ENCODE data around the gene M1AP. TPM values are rescaled to one million over a fixed set of nuclear protein-coding genes. Genes with fewer than 3 reads are reported as not detected.
"Not testable (repeated sequence)": the region's sequence is repeated elsewhere in the genome, so short reads cannot be mapped to it uniquely, and the experiment has no call there.

M1AP gene
- total and polyA plus RNA-seq, 5 donors from 2014 or later, result not detected

- Histone ChIP-seq H3K27me3 (ENCODE audit: control insufficient read depth, insufficient read depth, low read length) (peaks cover 2% of the 10 kb centered on the region), H3K36me3 (ENCODE audit: control insufficient read depth, insufficient read depth, low read length) (no peaks in the 10 kb centered on the region), H3K27ac (ENCODE audit: insufficient read depth, low read length, poor library complexity, severe bottlenecking) (no peak overlapping the region), H3K4me1 (ENCODE audit: control insufficient read depth, insufficient read depth, low read length, poor library complexity, severe bottlenecking) (no peaks in the 10 kb centered on the region), H3K9me3 (ENCODE audit: control insufficient read depth in 2 of 2, low read length in 2 of 2) (no peaks in the 10 kb centered on the region), H3K4me3 (ENCODE audit: low read depth, low read length) (no peak overlapping the region)
- ATAC-seq (ENCODE audit: low read depth in 2 of 2), result no peak
- no peak for DNase-seq
- Mint-ChIP-seq H3K9me3 (peaks cover 0 to 1% (median 0%) of the 10 kb centered on the region in 7 donors), H3K4me3 (peak overlapping the region in 1 of 4 donors; percentile 63), H3K27ac (peak overlapping the region in 1 of 3 donors; percentile 66), H3K27me3 (no peaks in the 10 kb centered on the region), H3K4me1 (peaks cover 0 to 9% (median 0%) of the 10 kb centered on the region in 4 donors), H3K36me3 (peaks cover 5% of the 10 kb centered on the region)
Observed at GRCh38 chr2:74562126-74562775, 85.9 kb downstream of the M1AP start.

GRCh38 chr2:74561022-74561421 is 87.1 kb downstream of the M1AP start:
- peak overlapping the region in 1 of 3 donors; percentile 6 for H3K27ac Mint-ChIP-seq
- not testable (repeated sequence) for H3K9me3 ChIP-seq (ENCODE audit: control insufficient read depth in 2 of 2, low read length in 2 of 2); H3K27me3 ChIP-seq (ENCODE audit: control insufficient read depth, insufficient read depth, low read length); DNase-seq; H3K4me1 ChIP-seq (ENCODE audit: control insufficient read depth, insufficient read depth, low read length, poor library complexity, severe bottlenecking); H3K27ac ChIP-seq (ENCODE audit: insufficient read depth, low read length, poor library complexity, severe bottlenecking); H3K36me3 ChIP-seq (ENCODE audit: control insufficient read depth, insufficient read depth, low read length); ATAC-seq (ENCODE audit: low read depth in 2 of 2); H3K9me3 Mint-ChIP-seq; H3K27me3 Mint-ChIP-seq; H3K36me3 Mint-ChIP-seq; H3K4me3 ChIP-seq (ENCODE audit: low read depth, low read length)
- peaks cover 0 to 15% (median 5%) of the 10 kb centered on the region in 4 donors for H3K4me1 Mint-ChIP-seq
- H3K4me3 Mint-ChIP-seq, result peak overlapping the region in 1 of 4 donors; percentile 51

GRCh38 chr2:74560591-74560990 is 87.5 kb downstream of the M1AP start:
- ATAC-seq (ENCODE audit: low read depth in 2 of 2) (no peak), DNase-seq (no peak)
- Mint-ChIP-seq H3K36me3 (peaks cover 5% of the 10 kb centered on the region), H3K27me3 (no peaks in the 10 kb centered on the region), H3K27ac (peak overlapping the region in 1 of 3 donors; percentile 69), H3K4me3 (no peak overlapping the region), H3K9me3 (no peaks in the 10 kb centered on the region), H3K4me1 (peaks cover 0 to 15% (median 7%) of the 10 kb centered on the region in 4 donors)
- Histone ChIP-seq H3K27me3 (ENCODE audit: control insufficient read depth, insufficient read depth, low read length) (peaks cover 2% of the 10 kb centered on the region), H3K27ac (ENCODE audit: insufficient read depth, low read length, poor library complexity, severe bottlenecking) (no peak overlapping the region), H3K4me3 (ENCODE audit: low read depth, low read length) (no peak overlapping the region), H3K4me1 (ENCODE audit: control insufficient read depth, insufficient read depth, low read length, poor library complexity, severe bottlenecking) (peaks cover 12% of the 10 kb centered on the region), H3K9me3 (ENCODE audit: control insufficient read depth in 2 of 2, low read length in 2 of 2) (no peaks in the 10 kb centered on the region), H3K36me3 (ENCODE audit: control insufficient read depth, insufficient read depth, low read length) (peaks cover 6% of the 10 kb centered on the region)

GRCh38 chr2:74559912-74560311 is 88.2 kb downstream of the M1AP start:
- Mint-ChIP-seq H3K27me3 (no peaks in the 10 kb centered on the region), H3K36me3 (peaks cover 5% of the 10 kb centered on the region), H3K27ac (no peak overlapping the region), H3K4me3 (no peak overlapping the region), H3K4me1 (peaks cover 0 to 20% (median 8%) of the 10 kb centered on the region in 4 donors), H3K9me3 (no peaks in the 10 kb centered on the region)
- peaks cover 2% of the 10 kb centered on the region for H3K27me3 ChIP-seq (ENCODE audit: control insufficient read depth, insufficient read depth, low read length)
- no peak for DNase-seq
- no peak for ATAC-seq (ENCODE audit: low read depth in 2 of 2)
- H3K36me3 ChIP-seq (ENCODE audit: control insufficient read depth, insufficient read depth, low read length), result peaks cover 6% of the 10 kb centered on the region
- no peaks in the 10 kb centered on the region for H3K9me3 ChIP-seq (ENCODE audit: control insufficient read depth in 2 of 2, low read length in 2 of 2)
- H3K4me3 ChIP-seq (ENCODE audit: low read depth, low read length), result no peak overlapping the region
- no peak overlapping the region for H3K27ac ChIP-seq (ENCODE audit: insufficient read depth, low read length, poor library complexity, severe bottlenecking)
- peaks cover 19% of the 10 kb centered on the region for H3K4me1 ChIP-seq (ENCODE audit: control insufficient read depth, insufficient read depth, low read length, poor library complexity, severe bottlenecking)

- H3K4me3 ChIP-seq (ENCODE audit: low read depth, low read length), result no peak overlapping the region
- no peak overlapping the region for H3K27ac Mint-ChIP-seq
- peaks cover 29% of the 10 kb centered on the region for H3K4me1 ChIP-seq (ENCODE audit: control insufficient read depth, insufficient read depth, low read length, poor library complexity, severe bottlenecking)
- H3K27me3 ChIP-seq (ENCODE audit: control insufficient read depth, insufficient read depth, low read length), result no peaks in the 10 kb centered on the region
- H3K9me3 ChIP-seq (ENCODE audit: control insufficient read depth in 2 of 2, low read length in 2 of 2), result no peaks in the 10 kb centered on the region
- ATAC-seq (ENCODE audit: low read depth in 2 of 2) (no peak), DNase-seq (no peak)
- peak overlapping the region in 2 of 4 donors; percentile 32 to 78 for H3K4me3 Mint-ChIP-seq
- no peaks in the 10 kb centered on the region for H3K9me3 Mint-ChIP-seq
- H3K36me3 Mint-ChIP-seq, result peaks cover 5% of the 10 kb centered on the region
- peaks cover 0 to 24% (median 8%) of the 10 kb centered on the region in 4 donors for H3K4me1 Mint-ChIP-seq
- H3K27ac ChIP-seq (ENCODE audit: insufficient read depth, low read length, poor library complexity, severe bottlenecking), result no peak overlapping the region
- peaks cover 6% of the 10 kb centered on the region for H3K36me3 ChIP-seq (ENCODE audit: control insufficient read depth, insufficient read depth, low read length)
- no peaks in the 10 kb centered on the region for H3K27me3 Mint-ChIP-seq
Observed at GRCh38 chr2:74558284-74559230, 89.6 kb downstream of the M1AP start.

GRCh38 chr2:74556831-74557370 is 91.2 kb downstream of the M1AP start:
- Histone ChIP-seq H3K27ac (ENCODE audit: insufficient read depth, low read length, poor library complexity, severe bottlenecking) (no peak overlapping the region), H3K4me1 (ENCODE audit: control insufficient read depth, insufficient read depth, low read length, poor library complexity, severe bottlenecking) (peaks cover 29% of the 10 kb centered on the region), H3K27me3 (ENCODE audit: control insufficient read depth, insufficient read depth, low read length) (peaks cover 1% of the 10 kb centered on the region), H3K4me3 (ENCODE audit: low read depth, low read length) (no peak overlapping the region), H3K9me3 (ENCODE audit: control insufficient read depth in 2 of 2, low read length in 2 of 2) (no peaks in the 10 kb centered on the region), H3K36me3 (ENCODE audit: control insufficient read depth, insufficient read depth, low read length) (peaks cover 6% of the 10 kb centered on the region)
- no peak overlapping the region for H3K27ac Mint-ChIP-seq
- no peak for DNase-seq
- peak overlapping the region; percentile 52 to 96 (median 79) for H3K4me3 Mint-ChIP-seq
- H3K9me3 Mint-ChIP-seq, result no peaks in the 10 kb centered on the region
- H3K27me3 Mint-ChIP-seq, result peaks cover 9% of the 10 kb centered on the region
- peaks cover 3% of the 10 kb centered on the region for H3K36me3 Mint-ChIP-seq
- ATAC-seq (ENCODE audit: low read depth in 2 of 2), result no peak
- peaks cover 0 to 30% (median 11%) of the 10 kb centered on the region in 4 donors for H3K4me1 Mint-ChIP-seq

GRCh38 chr2:74556159-74556558 is 92.0 kb downstream of the M1AP start:
- H3K9me3 ChIP-seq (ENCODE audit: control insufficient read depth in 2 of 2, low read length in 2 of 2), result no peaks in the 10 kb centered on the region
- H3K27ac Mint-ChIP-seq, result peak overlapping the region in 2 of 3 donors; percentile 51 to 90
- no peak overlapping the region for H3K27ac ChIP-seq (ENCODE audit: insufficient read depth, low read length, poor library complexity, severe bottlenecking)
- no peak overlapping the region for H3K4me3 ChIP-seq (ENCODE audit: low read depth, low read length)
- peaks cover 0 to 3% (median 0%) of the 10 kb centered on the region in 7 donors for H3K9me3 Mint-ChIP-seq
- peaks cover 6% of the 10 kb centered on the region for H3K36me3 ChIP-seq (ENCODE audit: control insufficient read depth, insufficient read depth, low read length)
- H3K4me1 Mint-ChIP-seq, result peaks cover 0 to 30% (median 11%) of the 10 kb centered on the region in 4 donors
- H3K27me3 Mint-ChIP-seq, result peaks cover 16% of the 10 kb centered on the region
- peak overlapping the region; percentile 95 to 96 (median 96) for H3K4me3 Mint-ChIP-seq
- DNase-seq (no peak), ATAC-seq (ENCODE audit: low read depth in 2 of 2) (no peak)
- H3K27me3 ChIP-seq (ENCODE audit: control insufficient read depth, insufficient read depth, low read length), result peaks cover 1% of the 10 kb centered on the region
- no peaks in the 10 kb centered on the region for H3K36me3 Mint-ChIP-seq
- H3K4me1 ChIP-seq (ENCODE audit: control insufficient read depth, insufficient read depth, low read length, poor library complexity, severe bottlenecking), result peaks cover 29% of the 10 kb centered on the region

Measured in CD4-positive, CD25-positive, alpha-beta regulatory T cell (primary cell).